ENCODE measurements around the gene PNCK.

The PNCK gene

GRCh38 chrX:153657161-153657560 lies 16.5 kb downstream of the PNCK start:
- DNase-seq, result no peak

GRCh38 chrX:153653556-153653955 lies 20.1 kb downstream of the PNCK start:
- DNase-seq, result no peak

GRCh38 chrX:153651540-153652079 lies 22.0 kb downstream of the PNCK start:
- no peak for DNase-seq

GRCh38 chrX:153650959-153651358 lies 22.7 kb downstream of the PNCK start:
- DNase-seq, result no peak

GRCh38 chrX:153649915-153650782 lies 23.5 kb downstream of the PNCK start:
- no peak for DNase-seq

GRCh38 chrX:153649178-153649914 lies 24.3 kb downstream of the PNCK start:
- DNase-seq, result no peak

- DNase-seq, result no peak
These were observed 25.0 kb downstream of the PNCK start for GRCh38 chrX:153648358-153649177.

- DNase-seq, result no peak
These were observed 25.9 kb downstream of the PNCK start for GRCh38 chrX:153647461-153648357.

- DNase-seq, result no peak
These were observed 26.8 kb downstream of the PNCK start, which contains the start of gene DUSP9 for GRCh38 chrX:153646620-153647373. TSS of gene DUSP9 (plus strand) at chrX:153647203. CDS start at chrX:153647954, 751 bp downstream.

GRCh38 chrX:153645921-153646488 lies 27.6 kb downstream of the PNCK start:
- no peak for DNase-seq

- DNase-seq, result no peak
These were observed 28.5 kb downstream of the PNCK start for GRCh38 chrX:153645151-153645550.

- peak; percentile 16 for DNase-seq
These were observed 29.1 kb downstream of the PNCK start for GRCh38 chrX:153644356-153645125.

- DNase-seq, result no peak
These were observed 29.9 kb downstream of the PNCK start for GRCh38 chrX:153643431-153644351.

GRCh38 chrX:153642655-153643430 lies 30.8 kb downstream of the PNCK start:
- DNase-seq, result no peak

GRCh38 chrX:153642051-153642654 lies 31.5 kb downstream of the PNCK start:
- no peak for DNase-seq

- no peak for DNase-seq
These were observed 32.0 kb downstream of the PNCK start for GRCh38 chrX:153641627-153642026.
